HCT116 (cell line): ENCODE results near the gene NOC3L.

ENCODE experiments used
- CEBPB ChIP-seq: IDR thresholded peaks from 2 replicates; pipeline ENCODE4 v1.6.1; 2012; ENCODE audit warnings: low read depth
- CTCF ChIP-seq, 3 experiments: fragments of 200-600 bp in 1 of 3; sonication (generic) in 1 of 3; IDR thresholded peaks in 2 of 3; conservative IDR thresholded peaks in 1 of 3; 2 replicates each; pipeline ENCODE4 v1.5.1; 2012 to 2017; ENCODE audit warnings: low read depth in 2 of 3, low read length in 2 of 3, antibody characterized with exemption in 1 of 3, borderline replicate concordance in 1 of 3, control low read depth in 1 of 3, mild to moderate bottlenecking in 1 of 3, mixed read lengths in 1 of 3, mixed run types in 1 of 3, moderate library complexity in 1 of 3; ENCODE audit not compliant: insufficient read depth in 1 of 3
- EGR1 ChIP-seq: IDR thresholded peaks from 2 replicates; pipeline ENCODE4 v1.6.1; 2012; ENCODE audit warnings: low read depth
- EZH2phosphoT487 ChIP-seq: fragments of 200-600 bp; IDR thresholded peaks from 2 replicates; pipeline ENCODE4 v1.6.1; 2018; ENCODE audit warnings: antibody characterized with exemption, borderline replicate concordance
- FOSL1 ChIP-seq: IDR thresholded peaks from 2 replicates; pipeline ENCODE4 v1.6.1; 2012; ENCODE audit warnings: low read depth
- JUND ChIP-seq: IDR thresholded peaks from 2 replicates; pipeline ENCODE4 v1.6.1; 2012
- POLR2A ChIP-seq: IDR thresholded peaks from 2 replicates; pipeline ENCODE4 v1.7.0; 2011; ENCODE audit warnings: borderline replicate concordance; ENCODE audit not compliant: insufficient read depth, insufficient read length; ENCODE audit errors: extremely low read depth
- REST ChIP-seq: IDR thresholded peaks from 2 replicates; pipeline ENCODE4 v1.6.1; 2012; ENCODE audit warnings: low read depth
- SP1 ChIP-seq: IDR thresholded peaks from 2 replicates; pipeline ENCODE4 v1.6.1; 2012; ENCODE audit warnings: low read depth
- SRF ChIP-seq: IDR thresholded peaks from 2 replicates; pipeline ENCODE4 v1.6.1; 2012; ENCODE audit warnings: low read depth
- YY1 ChIP-seq: IDR thresholded peaks from 2 replicates; pipeline ENCODE4 v1.6.1; 2011; ENCODE audit warnings: low read length, low read depth, moderate library complexity, mild to moderate bottlenecking; ENCODE audit not compliant: insufficient replicate concordance; ENCODE audit errors: extremely low read depth
- ZBTB33 ChIP-seq: IDR thresholded peaks from 2 replicates; pipeline ENCODE4 v1.6.1; 2011; ENCODE audit warnings: mild to moderate bottlenecking, low read length, moderate library complexity; ENCODE audit not compliant: insufficient replicate concordance; ENCODE audit errors: extremely low read depth
- ZFX ChIP-seq: fragments of 450-650 bp; IDR thresholded peaks from 2 replicates; pipeline ENCODE4 v1.6.1; 2017
- ZNF274 ChIP-seq: fragments of 200-500 bp; sonication (Bioruptor generic); IDR thresholded peaks from 2 replicates; pipeline ENCODE4 v1.6.1; 2014; ENCODE audit warnings: mild to moderate bottlenecking, low read depth, low read length, inconsistent platforms

- TF ChIP-seq POLR2A = no peak
- no peak for TF ChIP-seq ZBTB33
- no peak for TF ChIP-seq ZNF274
- no peak for TF ChIP-seq SRF
- TF ChIP-seq CTCF (IDR thresholded peaks at IDR 0.05 in 2 of 3, conservative IDR thresholded peaks at IDR 0.05 in 1 of 3; ENCODE audit: borderline replicate concordance in 1 of 3, insufficient read depth in 1 of 3, low read depth in 2 of 3, low read length in 2 of 3) = no peak
- TF ChIP-seq REST = no peak
- TF ChIP-seq CEBPB = no peak
- no peak for TF ChIP-seq SP1
- TF ChIP-seq YY1 = no peak
- no peak for TF ChIP-seq EZH2phosphoT487
- TF ChIP-seq ZFX = no peak
- no peak for TF ChIP-seq JUND
- TF ChIP-seq FOSL1 = no peak
- TF ChIP-seq EGR1 = no peak
Observed at GRCh38 chr10:94412449-94412848, 49.7 kb upstream of the NOC3L start.
